ENCODE measurements around the gene IL25.
A peak's percentile ranks its signal among the peaks of the same experiment; 100 is the strongest.

IL25 gene

GRCh38 chr14:23353433-23353780 lies 19.2 kb upstream of the IL25 start:
- DNase-seq (ENCODE audit: low spot score), result no peak

- no peak for DNase-seq (ENCODE audit: low spot score)
Observed at GRCh38 chr14:23354990-23355389, 17.6 kb upstream of the IL25 start.

- no peak for DNase-seq (ENCODE audit: low spot score)
Observed at GRCh38 chr14:23355871-23356435, 16.7 kb upstream of the IL25 start.

- no peak for DNase-seq (ENCODE audit: low spot score)
Observed at GRCh38 chr14:23356662-23357061, 15.9 kb upstream of the IL25 start.

- no peak for DNase-seq (ENCODE audit: low spot score)
Observed at GRCh38 chr14:23357261-23357660, 15.3 kb upstream of the IL25 start.

- no peak for DNase-seq (ENCODE audit: low spot score)
Observed at GRCh38 chr14:23358042-23358441, 14.6 kb upstream of the IL25 start.

- DNase-seq (ENCODE audit: low spot score), result no peak
Observed at GRCh38 chr14:23358553-23359166, 13.9 kb upstream of the IL25 start.

GRCh38 chr14:23359167-23359626 lies 13.4 kb upstream of the IL25 start:
- DNase-seq (ENCODE audit: low spot score), result no peak

GRCh38 chr14:23359722-23360447 lies 12.7 kb upstream of the IL25 start:
- no peak for DNase-seq (ENCODE audit: low spot score)

- no peak for DNase-seq (ENCODE audit: low spot score)
Observed at GRCh38 chr14:23360496-23360895, 12.1 kb upstream of the IL25 start.

GRCh38 chr14:23361320-23361719 lies 11.3 kb upstream of the IL25 start:
- DNase-seq (ENCODE audit: low spot score), result no peak

- DNase-seq (ENCODE audit: low spot score), result no peak
Observed at GRCh38 chr14:23361763-23362162, 10.8 kb upstream of the IL25 start.

- DNase-seq (ENCODE audit: low spot score), result no peak
Observed at GRCh38 chr14:23362200-23362599, 10.4 kb upstream of the IL25 start.

GRCh38 chr14:23364164-23365035 lies 8.2 kb upstream of the IL25 start:
- peak; percentile 51 for DNase-seq (ENCODE audit: low spot score)

- DNase-seq (ENCODE audit: low spot score), result no peak
Observed at GRCh38 chr14:23365036-23365731, 7.4 kb upstream of the IL25 start, which contains the start of gene EFS. TSS of gene EFS (minus strand) at chr14:23365172. CDS start at chr14:23365025, 147 bp downstream.

GRCh38 chr14:23365732-23366425 lies 6.7 kb upstream of the IL25 start:
- DNase-seq (ENCODE audit: low spot score), result peak; percentile 30

- DNase-seq (ENCODE audit: low spot score), result peak; percentile 22
Observed at GRCh38 chr14:23366426-23366921, 6.1 kb upstream of the IL25 start.

- DNase-seq (ENCODE audit: low spot score), result no peak
Observed at GRCh38 chr14:23370221-23370620, 2.4 kb upstream of the IL25 start.

GRCh38 chr14:23371865-23372264 lies 744 bp upstream of the IL25 start:
- DNase-seq (ENCODE audit: low spot score), result no peak

GRCh38 chr14:23373041-23373440 lies 432 bp downstream of the IL25 start:
- DNase-seq (ENCODE audit: low spot score), result no peak

All from cerebellar cortex (tissue), 1 donor.